ENCODE results near the gene TMEM42. TPM values are rescaled to one million over a fixed set of nuclear protein-coding genes. Genes with fewer than 3 reads are reported as not detected.
A peak's percentile ranks its signal among the peaks of the same experiment; 100 is the strongest.

TMEM42 gene
- total and polyA plus RNA-seq, 9 of the 15 experiments (the other 6 are each of a cell fraction or from before 2014, with no cell fraction given): 0.53 to 1.6 (median 0.98) TPM

GRCh38 chr3:44899683-44900367 lies 38.1 kb downstream of the TMEM42 start (continued):
- TF ChIP-seq ZNF134 (CRISPR knock-in tag; conservative IDR thresholded peaks at IDR 0.05): no peak
- no peak for TF ChIP-seq U2AF2 (optimal IDR thresholded peaks at IDR 0.05; ENCODE audit: low read depth, low read length)
- no peak for TF ChIP-seq MTF1 (CRISPR knock-in tag; IDR thresholded peaks at IDR 0.05; ENCODE audit: borderline replicate concordance)
- no peak for TF ChIP-seq ZBTB8A (IDR thresholded peaks at IDR 0.05; ENCODE audit: partially characterized antibody)

GRCh38 chr3:44902628-44903027 lies 40.9 kb downstream of the TMEM42 start:
- ATAC-seq (no peak), FAIRE-seq (peak; percentile 44), DNase-seq (ENCODE audit: extremely low read depth in 1 of 4, low spot score in 3 of 4) (no peak)
- Histone ChIP-seq H3K4me2 (ENCODE audit: insufficient read depth, low read length) (no peak overlapping the region), H3K36me3 (ENCODE audit: control insufficient read depth, insufficient read depth, low read length) (no peaks in the 10 kb centered on the region), H3K9me3 (replicated peaks; ENCODE audit: control insufficient read depth, insufficient read depth, low read depth, low read length) (no peaks in the 10 kb centered on the region), H3K27ac (ENCODE audit: extremely low read depth, low read depth, low read length) (no peak overlapping the region), H3K9me1 (ENCODE audit: control insufficient read depth, insufficient read depth, low read length) (no peaks in the 10 kb centered on the region), H4K20me1 (replicated peaks; ENCODE audit: control insufficient read depth, insufficient read depth, low read length) (no peaks in the 10 kb centered on the region), H2AFZ (ENCODE audit: low read depth, low read length) (no peak overlapping the region), H3K9ac (ENCODE audit: insufficient read depth in 1 of 2, low read depth in 2 of 2, low read length in 2 of 2) (no peak overlapping the region), H3K79me2 (ENCODE audit: control insufficient read depth, insufficient read depth, low read length) (no peaks in the 10 kb centered on the region), H3K4me1 (replicated peaks in 1 of 2; ENCODE audit: control insufficient read depth in 2 of 2, insufficient read depth in 2 of 2, low read length in 2 of 2) (no peaks in the 10 kb centered on the region), H3K27me3 (ENCODE audit: control insufficient read depth in 2 of 2, insufficient read depth in 2 of 2, low read length in 2 of 2) (peaks cover 43 to 65% of the 10 kb centered on the region in 2 experiments; a peak in 4 of 5 replicates), H3K4me3 (no peak overlapping the region)
- ChIA-PET POLR2A (interaction anchor here (1.9 kb wide), 1 partner anchor 25 kb away, joined by 10 read pairs; no protein-coding TSS in a partner anchor), CTCF (ENCODE audit: low intra/inter-chr PET ratio) (interaction anchor here (0.5 kb wide), 1 partner anchor 24 kb away, joined by 3 read pairs; no protein-coding TSS in a partner anchor)
- TF ChIP-seq CHD1 (IDR thresholded peaks at IDR 0.05; ENCODE audit: low read length): no peak
- TF ChIP-seq RNF2 (IDR thresholded peaks at IDR 0.05): no peak
- TF ChIP-seq ZNF146 (CRISPR knock-in tag; IDR thresholded peaks at IDR 0.05; ENCODE audit: unreplicated experiment): no peak
- no peak for TF ChIP-seq TAF15 (IDR thresholded peaks at IDR 0.05; ENCODE audit: low read depth, low read length)
- no peak for TF ChIP-seq NRF1 (conservative IDR thresholded peaks at IDR 0.05 in 1 of 2, IDR thresholded peaks at IDR 0.05 in 1 of 2)
- no peak for TF ChIP-seq ARID4B (CRISPR knock-in tag; IDR thresholded peaks at IDR 0.05)
- TF ChIP-seq ZNF133 (CRISPR knock-in tag; IDR thresholded peaks at IDR 0.05): no peak
- no peak for TF ChIP-seq TAF7 (tag; IDR thresholded peaks at IDR 0.05)
- no peak for TF ChIP-seq PHB2 (IDR thresholded peaks at IDR 0.05; ENCODE audit: low read depth)
- TF ChIP-seq PHF8 (IDR thresholded peaks at IDR 0.05; ENCODE audit: borderline replicate concordance, low read length): no peak
- TF ChIP-seq MTA1 (IDR thresholded peaks at IDR 0.05; ENCODE audit: borderline replicate concordance): no peak
- WGBS (ENCODE audit: insufficient coverage, low coverage, missing lambda C conversion rate): 0% methylated on average over 4 of the region's 4 CpGs
- in situ Hi-C loops (cut with MboI): loop anchor here (5.0 kb wide), 1 partner anchor 365 kb away; no protein-coding TSS in a partner anchor
- intact Hi-C loops (cut with micrococcal nuclease): no loop called here
- BruUV-seq (replicated peaks): no TSS peak
